Measurements from ENCODE around the gene MYL12B.

MYL12B gene

DNA sequence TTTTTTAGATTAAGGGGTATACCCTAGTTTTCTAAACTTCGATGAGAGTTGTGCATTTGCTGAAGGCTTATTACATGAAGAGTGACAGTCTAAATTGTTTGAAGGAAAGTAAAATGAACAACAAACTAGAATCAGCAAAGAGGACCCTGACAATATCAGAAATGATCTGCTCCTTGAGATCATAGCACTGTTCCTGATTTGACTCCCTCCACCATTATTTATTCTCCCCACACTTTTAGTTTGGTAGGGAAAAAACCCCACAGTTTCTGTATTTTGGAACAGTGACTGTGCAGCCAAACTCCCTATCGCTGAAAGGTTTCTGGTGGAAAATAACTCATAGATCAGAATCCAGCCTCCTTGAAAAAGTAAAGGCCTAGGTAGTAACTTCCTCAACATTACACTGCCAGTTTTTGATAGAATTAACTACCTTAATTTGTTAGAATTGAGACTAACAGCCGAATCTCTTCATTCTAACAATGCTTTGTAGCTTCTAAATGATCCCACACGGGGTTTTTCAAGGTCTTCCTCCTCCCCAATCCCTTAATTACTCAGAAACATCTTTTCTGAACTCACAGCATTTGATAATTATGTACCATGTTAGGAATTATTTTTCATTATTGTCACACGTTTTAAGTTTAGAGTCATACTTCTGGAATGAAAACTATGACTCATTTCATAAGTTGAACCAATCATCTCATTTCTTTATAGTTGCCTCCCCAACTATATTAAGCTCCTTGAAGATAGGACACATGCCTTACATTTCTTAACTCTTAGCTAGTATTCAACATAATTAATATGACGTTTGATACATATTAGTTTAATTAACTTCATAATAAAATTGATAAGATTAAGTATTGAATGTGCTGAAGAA, 11.5 kb upstream of the MYL12B start:
- TF ChIP-seq, protein P1, sequence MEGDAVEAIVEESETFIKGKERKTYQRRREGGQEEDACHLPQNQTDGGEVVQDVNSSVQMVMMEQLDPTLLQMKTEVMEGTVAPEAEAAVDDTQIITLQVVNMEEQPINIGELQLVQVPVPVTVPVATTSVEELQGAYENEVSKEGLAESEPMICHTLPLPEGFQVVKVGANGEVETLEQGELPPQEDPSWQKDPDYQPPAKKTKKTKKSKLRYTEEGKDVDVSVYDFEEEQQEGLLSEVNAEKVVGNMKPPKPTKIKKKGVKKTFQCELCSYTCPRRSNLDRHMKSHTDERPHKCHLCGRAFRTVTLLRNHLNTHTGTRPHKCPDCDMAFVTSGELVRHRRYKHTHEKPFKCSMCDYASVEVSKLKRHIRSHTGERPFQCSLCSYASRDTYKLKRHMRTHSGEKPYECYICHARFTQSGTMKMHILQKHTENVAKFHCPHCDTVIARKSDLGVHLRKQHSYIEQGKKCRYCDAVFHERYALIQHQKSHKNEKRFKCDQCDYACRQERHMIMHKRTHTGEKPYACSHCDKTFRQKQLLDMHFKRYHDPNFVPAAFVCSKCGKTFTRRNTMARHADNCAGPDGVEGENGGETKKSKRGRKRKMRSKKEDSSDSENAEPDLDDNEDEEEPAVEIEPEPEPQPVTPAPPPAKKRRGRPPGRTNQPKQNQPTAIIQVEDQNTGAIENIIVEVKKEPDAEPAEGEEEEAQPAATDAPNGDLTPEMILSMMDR (IDR thresholded peaks at IDR 0.05), result no peak

DNA sequence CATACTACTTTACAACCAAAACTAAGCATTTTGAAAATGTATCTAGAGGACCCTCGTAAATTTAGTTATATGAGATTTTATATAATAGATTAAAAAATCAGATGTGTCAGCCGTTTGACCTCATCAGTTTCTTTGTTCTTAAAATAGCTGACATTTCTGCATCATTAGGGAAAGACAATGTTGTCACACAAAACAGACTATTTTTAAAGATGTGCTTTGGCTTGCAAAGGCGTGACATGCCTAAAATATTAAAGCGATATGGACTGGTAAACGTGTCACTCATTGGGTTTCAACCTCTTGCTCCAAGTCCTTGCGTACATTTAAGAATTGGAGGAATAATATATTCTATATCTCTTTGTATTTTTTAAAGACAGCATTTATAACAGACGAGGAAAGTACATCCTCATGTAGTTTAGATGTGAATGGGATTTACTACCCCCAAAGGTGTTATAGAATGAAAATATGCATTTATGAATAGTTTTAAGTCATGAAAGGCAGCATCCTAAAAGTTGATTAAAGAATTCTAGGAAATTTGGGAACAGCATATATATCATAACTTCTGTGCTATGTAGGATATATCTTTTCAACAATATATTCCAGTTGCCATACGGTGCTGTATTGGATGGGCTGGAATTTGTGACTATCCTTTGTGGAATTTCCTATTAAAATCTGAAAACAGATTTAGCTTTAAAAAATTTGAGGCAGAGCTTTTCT, 10.5 kb upstream of the MYL12B start:
- TF ChIP-seq, protein P1 (IDR thresholded peaks at IDR 0.05), result no peak

DNA sequence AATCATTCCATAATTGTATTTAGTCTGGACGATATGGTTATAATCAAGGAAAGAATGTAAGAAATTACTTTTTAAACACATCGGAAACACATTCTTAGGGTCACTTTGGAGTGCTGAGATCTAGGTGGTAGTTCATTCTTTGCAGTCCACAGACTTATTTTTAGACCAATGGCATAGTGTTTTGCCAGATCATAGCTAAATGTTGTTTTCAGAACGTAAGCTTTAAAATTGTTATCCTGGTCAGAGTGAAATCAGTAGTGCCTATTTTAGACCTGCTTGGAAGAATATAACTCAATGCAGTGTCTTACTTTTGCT, 10.0 kb upstream of the MYL12B start:
- TF ChIP-seq, protein P1 (IDR thresholded peaks at IDR 0.05), result no peak

DNA sequence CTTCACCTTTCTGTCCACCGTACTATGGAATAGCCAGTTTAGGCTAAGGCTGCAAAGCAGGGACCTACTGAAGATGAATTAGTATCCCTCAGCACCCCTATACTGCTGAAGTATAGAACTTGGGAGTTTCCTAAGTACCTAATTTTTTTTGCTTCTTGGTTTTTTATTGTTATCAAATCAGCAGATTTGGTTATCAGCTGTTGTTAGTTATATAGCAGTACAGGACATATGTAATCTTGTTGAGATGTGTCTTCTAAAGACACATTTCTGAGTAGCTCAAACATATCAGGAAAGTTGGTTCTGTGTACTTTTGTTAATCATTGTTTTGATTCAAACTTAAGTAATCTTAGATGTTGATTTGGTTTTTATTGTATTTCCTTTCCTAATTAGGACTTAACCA, 9.1 kb upstream of the MYL12B start:
- TF ChIP-seq, protein P1 (IDR thresholded peaks at IDR 0.05), result no peak

DNA sequence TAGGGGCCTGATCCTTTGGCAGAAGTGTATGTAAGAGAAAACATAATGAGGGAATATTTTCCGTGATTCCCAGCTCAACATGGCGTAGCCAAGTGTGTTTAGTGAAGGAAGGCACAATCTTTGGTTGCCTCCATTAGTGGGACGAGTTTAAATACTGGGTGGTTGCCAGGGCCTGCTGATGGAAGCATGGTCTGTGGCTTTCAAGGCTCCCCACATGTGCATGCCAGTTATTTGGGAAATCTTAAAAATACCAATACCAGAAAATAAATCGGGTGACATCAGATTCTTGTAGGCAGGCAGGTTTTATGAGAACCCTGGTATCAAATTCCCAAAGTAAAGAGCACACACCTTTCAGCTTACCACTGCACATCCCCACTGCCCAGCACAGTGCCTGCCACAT, 7.2 kb upstream of the MYL12B start:
- TF ChIP-seq, protein P1 (IDR thresholded peaks at IDR 0.05), result no peak

DNA sequence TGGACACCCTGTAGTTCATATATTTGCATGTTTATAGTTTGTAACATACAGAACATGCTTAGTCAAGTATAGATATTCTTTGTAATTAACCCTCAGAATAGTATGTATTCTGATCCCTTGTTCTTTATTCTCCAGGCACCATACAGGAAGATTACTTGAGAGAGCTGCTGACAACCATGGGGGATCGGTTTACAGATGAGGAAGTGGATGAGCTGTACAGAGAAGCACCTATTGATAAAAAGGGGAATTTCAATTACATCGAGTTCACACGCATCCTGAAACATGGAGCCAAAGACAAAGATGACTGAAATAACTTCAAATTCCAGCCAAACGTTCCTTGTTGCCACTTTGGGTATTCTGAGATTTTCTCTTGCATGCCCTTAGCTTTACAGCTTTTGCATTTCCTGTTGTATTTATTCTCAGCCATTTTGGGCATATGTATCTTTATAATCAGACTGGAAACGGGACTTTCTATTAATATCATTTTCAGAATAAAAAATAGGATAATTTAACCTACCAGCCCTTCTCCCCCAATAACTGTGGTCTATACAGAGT, 6.2 kb upstream of the MYL12B start:
- TF ChIP-seq, protein P1 (IDR thresholded peaks at IDR 0.05), result no peak

DNA sequence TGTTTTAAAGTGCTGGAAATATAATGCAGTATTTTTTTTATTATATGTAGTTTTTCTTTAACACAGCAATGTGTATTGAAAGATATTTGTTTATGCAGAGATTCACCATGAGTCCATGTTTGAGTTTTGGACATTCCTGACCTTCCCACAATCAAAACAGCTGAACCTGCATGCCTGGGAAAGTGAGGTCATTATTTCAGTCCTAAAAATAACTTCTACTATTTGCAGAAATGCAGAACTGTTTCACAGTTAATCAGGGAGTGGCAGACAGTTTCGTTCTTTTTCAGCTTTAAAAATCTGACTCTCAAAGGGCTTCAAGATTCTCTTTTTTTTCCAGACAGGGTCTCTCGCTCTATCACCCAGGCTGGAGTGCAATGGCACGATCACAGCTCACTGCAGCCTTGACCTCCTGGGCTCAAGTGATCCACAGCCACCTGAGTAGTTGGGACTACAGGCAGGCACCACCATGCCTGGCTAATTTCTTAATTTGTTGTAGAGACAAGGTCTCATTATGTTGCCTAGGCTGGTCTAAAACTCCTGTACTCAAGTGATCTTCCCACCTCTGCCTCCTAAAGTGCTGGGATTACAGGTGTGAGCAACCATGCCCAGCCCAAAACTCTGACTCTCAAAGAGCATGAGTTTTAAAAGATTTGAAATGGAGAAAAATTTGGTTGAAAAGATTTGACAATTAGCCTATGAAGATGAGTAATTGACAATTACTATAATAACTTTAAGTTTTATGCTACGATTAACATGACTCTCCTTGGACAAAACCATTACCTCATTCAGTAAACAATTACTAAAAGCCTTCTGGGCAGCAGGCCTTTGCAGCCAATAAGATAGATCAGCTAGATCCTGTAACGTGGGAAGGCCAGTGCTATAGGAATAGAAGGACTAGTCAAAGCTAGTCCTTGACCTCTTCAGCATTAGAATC, 5.0 kb upstream of the MYL12B start:
- TF ChIP-seq, protein P1 (IDR thresholded peaks at IDR 0.05), result no peak

Measured in LNCAP (cell line).